Measurements from ENCODE around the gene GRHL1.

- TF ChIP-seq CTCF (conservative IDR thresholded peaks at IDR 0.05; ENCODE audit: low read depth, low read length) = no peak
- no peak for TF ChIP-seq EZH2phosphoT487 (IDR thresholded peaks at IDR 0.05; ENCODE audit: borderline replicate concordance, low read length)
These were observed 22.2 kb downstream of the GRHL1 start for GRCh38 chr2:9973690-9974089.

Data from PC-3 (cell line).